ENCODE results near the gene NRG2.

GRCh38 chr5:139867581-139867980 lies 175.5 kb downstream of the NRG2 start:
- TF ChIP-seq CTCF (IDR thresholded peaks at IDR 0.05) (no peak), ZFX (IDR thresholded peaks at IDR 0.05; ENCODE audit: borderline replicate concordance) (no peak)

Data from 22Rv1 (cell line).